Activated CD4-positive, CD25-positive, alpha-beta regulatory T cell treated with anti-CD3 and anti-CD28 coated beads, Interleukin-2, amount 50 U/mL, for 16 hours (primary cell): ENCODE measurements around the gene SPINK13.
"Not testable (repeated sequence)": the region's sequence is repeated elsewhere in the genome, so short reads cannot be mapped to it uniquely, and the experiment has no call there.

Experiments used
- DNase-seq: peaks from one replicate; pipeline ENCODE4 v3.0.0-alpha.2; 2020; ENCODE audit warnings: low read depth, low spot score

Gene SPINK13

DNA sequence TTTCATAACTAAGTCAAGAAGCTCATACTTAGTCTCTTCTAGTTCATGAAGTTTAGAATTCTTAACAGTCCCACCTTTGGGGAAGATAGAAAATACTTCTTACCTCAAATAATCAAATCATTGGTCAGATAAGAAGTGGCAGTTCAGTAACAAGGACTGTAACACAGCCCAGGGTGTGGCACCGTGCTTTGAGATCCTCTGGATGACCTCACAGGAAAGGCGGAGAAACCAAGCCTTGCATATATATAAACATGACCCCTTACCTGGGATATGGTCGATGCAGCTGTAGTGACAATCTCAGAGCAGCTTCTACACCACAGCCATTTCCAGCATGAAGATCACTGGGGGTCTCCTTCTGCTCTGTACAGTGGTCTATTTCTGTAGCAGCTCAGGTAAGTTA is 43.6 kb downstream of the SPINK13 start, which contains the start of gene SPINK7:
Gene SPINK7, plus strand, starts transcription at position 271 of the 400 bp plus-strand sequence. Its CDS starts 61 bp downstream, at position 332.
- DNase-seq = no peak

DNA sequence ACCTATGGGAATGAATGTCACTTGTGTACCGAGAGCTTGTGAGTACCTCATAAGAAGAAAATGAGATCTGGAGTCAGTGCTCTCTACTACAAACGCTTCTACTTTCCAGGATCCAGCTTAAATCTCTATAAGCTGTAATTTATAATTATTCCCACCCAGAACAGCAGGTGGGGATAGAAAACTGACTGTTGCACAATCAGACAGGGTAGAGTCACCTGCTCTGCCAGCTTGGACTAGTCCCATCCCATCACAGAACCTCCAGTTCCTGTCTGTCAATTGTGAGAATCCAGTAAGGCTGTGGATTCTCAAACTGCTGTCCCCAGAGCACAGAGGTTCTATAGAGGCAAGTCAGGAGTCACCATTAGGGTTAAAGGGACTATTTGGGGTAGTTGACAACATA is 45.6 kb downstream of the SPINK13 start:
- no peak for DNase-seq

DNA sequence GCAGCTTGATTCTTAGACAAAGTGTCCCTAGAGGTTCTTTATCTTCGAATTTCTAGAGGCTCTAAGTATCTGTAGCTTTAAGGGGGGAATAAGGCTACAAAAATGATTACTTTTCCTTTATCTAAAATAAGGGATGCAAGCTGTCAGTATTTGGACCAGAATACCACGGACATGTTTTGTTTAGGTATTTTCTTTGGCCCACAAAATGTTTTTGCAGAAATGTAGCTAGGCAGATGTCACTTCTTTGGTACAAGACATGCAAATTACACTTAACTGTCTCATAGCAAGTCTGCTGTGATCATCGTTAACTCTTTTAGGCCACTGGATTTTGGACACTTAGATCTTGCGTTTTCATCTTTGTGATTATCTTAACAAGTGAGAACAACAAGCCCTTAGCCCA is 46.1 kb downstream of the SPINK13 start:
- DNase-seq = no peak

DNA sequence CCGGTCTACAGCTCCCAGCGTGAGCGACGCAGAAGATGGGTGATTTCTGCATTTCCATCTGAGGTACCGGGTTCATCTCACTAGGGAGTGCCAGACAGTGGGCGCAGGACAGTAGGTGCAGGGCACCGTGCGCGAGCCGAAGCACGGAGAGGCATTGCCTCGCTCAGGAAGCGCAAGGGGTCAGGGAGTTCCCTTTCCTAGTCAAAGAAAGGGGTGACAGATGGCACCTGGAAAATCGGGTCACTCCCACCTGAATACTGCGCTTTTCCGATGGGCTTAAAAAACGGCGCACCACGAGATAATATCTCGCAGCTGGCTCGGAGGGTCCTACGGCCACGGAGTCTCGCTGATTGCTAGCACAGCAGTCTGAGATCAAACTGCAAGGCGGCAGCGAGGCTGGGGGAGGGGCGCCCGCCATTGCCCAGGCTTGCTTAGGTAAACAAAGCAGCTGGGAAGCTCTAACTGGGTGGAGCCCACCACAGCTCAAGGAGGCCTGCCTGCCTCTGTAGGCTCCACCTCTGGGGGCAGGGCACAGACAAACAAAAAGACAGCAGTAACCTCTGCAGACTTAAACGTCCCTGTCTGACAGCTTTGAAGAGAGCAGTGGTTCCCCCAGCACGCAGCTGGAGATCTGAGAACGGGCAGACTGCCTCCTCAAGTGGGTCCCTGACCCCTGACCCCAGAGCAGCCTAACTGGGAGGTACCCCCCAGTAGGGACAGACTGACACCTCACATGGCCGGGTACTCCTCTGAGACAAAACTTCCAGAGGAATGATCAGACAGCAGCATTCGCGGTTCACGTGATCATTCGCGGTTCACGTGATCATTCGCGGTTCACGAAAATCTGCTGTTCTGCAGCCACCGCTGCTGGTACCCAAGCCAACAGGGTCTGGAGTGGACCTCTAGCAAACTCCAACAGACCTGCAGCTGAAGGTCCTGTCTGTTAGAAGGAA is 51.7 kb downstream of the SPINK13 start:
- not testable (repeated sequence) for DNase-seq

DNA sequence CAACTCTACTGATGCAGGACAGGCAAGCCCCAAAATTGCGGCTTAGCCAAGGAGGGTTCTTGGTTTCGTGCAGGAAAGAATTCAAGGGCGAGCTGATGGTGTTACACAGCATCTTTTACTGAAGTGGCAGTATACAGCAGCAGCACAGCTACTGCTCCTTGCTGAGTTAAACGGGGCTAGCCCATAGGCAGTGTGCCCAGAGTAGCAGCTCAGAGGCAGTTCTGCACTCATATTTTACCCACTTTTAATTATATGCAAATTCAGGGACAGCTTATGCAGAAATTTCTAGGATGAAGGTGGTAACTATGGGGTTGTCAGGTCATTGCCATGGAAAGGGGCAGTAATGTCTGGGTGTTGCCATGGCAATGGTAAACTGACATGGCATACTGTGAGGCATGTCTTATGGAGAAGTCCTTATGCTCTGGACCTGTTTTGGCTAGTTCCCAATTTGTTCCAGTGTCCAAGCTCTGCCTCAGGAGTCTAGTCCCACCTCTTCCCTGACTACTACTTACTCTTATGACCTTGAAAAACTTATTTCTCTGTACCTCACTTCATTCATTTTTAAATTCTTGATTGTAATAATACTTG is 64.8 kb downstream of the SPINK13 start:
- DNase-seq = no peak

DNA sequence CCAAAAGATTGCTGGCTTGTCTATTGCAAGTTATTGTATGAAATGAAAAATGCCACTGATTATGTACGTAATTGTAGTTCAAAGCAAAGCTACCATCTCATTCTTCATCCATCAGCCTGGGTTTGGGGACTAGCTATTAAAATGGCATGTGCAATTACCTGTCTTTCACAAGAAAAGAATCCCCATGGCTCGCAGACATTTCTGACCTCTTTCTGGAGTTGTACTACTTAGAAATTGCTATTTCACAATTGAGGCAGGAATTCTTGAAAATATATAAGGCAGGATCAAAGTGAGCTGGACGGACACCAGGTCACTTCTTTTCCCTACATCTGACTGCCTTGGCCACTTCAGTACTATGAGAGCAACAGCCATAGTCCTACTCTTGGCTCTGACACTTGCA is 66.7 kb downstream of the SPINK13 start, which contains the start of gene SPINK9:
Gene SPINK9, plus strand, starts transcription at position 301 of the 400 bp plus-strand sequence. Its CDS starts 55 bp downstream, at position 356.
- DNase-seq = no peak
